COLO668 (cell line): ENCODE measurements around the gene TSPY8.
"Not testable (repeated sequence)": the region's sequence is repeated elsewhere in the genome, so short reads cannot be mapped to it uniquely, and the experiment has no call there.

Experiments
- DNase-seq: peaks from one replicate; lab custom pipeline; 2025; ENCODE audit not compliant: unreplicated experiment; lab: John Stamatoyannopoulos, UW

Gene TSPY8

GRCh38 chrY:9357497-9357896 is at the start of gene TSPY8:
TSPY8 (plus strand) TSS chrY:9357797; CDS start chrY:9357843, 46 bp downstream.
- DNase-seq = not testable (repeated sequence)

DNA sequence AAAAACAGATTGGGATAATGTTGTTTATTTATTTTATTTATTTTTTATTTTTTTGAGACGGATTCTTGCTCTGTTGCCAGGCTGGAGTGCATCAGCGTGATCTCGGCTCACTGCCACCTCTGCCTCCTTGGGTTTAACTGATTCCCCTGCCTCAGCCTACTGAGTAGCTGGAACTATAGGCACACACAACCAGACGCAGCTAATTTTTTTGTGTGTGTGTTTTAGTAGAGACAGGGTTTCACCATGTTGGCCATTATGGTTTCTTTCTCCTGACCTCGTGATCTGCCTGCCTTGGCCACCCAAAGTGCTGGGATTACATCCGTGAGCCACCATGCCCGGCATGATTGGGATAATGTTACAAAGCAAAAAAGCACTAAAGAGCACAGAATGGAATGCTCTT is 36.6 kb upstream of the TSPY8 start:
- no peak for DNase-seq

- not testable (repeated sequence) for DNase-seq
Observed at GRCh38 chrY:9337164-9337563, 20.4 kb upstream of the TSPY8 start, which contains the start of gene TSPY4. TSPY4 (plus strand) TSS chrY:9337464; CDS start chrY:9337510, 46 bp downstream.

DNA sequence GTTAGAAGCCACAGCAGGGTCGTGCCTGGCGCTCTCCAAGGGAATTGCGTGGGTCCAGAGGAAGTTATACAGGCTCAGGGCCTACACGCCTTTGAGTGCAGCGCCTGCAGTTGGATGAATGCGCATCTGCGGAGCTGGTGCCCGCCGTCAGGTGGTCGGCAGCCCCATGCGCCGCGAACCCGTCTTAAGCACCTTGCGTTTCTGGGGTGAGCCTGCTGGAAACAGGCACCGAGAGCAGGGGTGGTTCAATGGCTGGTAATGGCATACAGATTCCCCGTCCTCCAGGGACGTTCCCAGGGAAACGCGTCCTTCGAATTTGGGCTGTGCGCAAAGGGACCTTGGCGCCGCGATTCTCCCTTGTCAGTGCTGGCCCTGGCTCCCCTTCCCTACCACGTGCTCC is 38.9 kb downstream of the TSPY8 start:
- DNase-seq = not testable (repeated sequence)

DNA sequence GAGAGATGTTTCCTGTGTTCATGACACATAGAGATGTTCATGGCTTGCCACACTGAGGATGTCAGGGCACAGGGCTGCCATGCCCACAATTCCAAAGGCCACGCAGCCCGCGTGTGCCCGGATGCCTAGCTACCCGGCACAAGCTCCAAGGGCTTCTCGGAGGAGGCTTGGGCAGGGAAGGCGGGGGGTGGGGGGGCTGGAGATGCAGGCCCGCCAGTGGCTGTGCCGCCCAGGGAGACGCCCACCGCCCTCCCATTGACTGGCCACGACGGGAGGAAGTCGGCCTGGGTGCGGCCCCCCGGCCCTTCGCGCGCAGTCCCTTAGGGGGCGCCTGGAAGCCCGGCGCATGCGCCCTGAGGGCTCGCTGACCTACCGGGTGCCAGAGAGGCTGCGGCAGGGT is 40.5 kb downstream of the TSPY8 start, which contains the start of gene TSPY3:
Gene TSPY3, plus strand, starts transcription at position 301 of the 400 bp plus-strand sequence. Its CDS starts 46 bp downstream, at position 347.
- not testable (repeated sequence) for DNase-seq
